AG04450 (cell line): ENCODE measurements around the gene NFIA. TPM values are rescaled to one million over a fixed set of nuclear protein-coding genes. Genes with fewer than 3 reads are reported as not detected.

ENCODE experiments used
- CTCF ChIA-PET: fragments of 300-600, 350-600 bp; formaldehyde crosslinking; extraction: SDS; loops from one replicate; lab custom pipeline; 2022; ENCODE audit warnings: antibody characterized with exemption, inconsistent platforms; lab: Charles Lee
- POLR2A ChIA-PET: fragments of 350-600 bp; formaldehyde crosslinking; extraction: SDS; loops from one replicate; lab custom pipeline; 2021; ENCODE audit warnings: antibody characterized with exemption, inconsistent platforms; lab: Yijun Ruan, JAX
- DNase-seq: peaks from one replicate; pipeline ENCODE4 v3.0.0-alpha.2; 2011; ENCODE audit warnings: low read depth, low spot score
- H3K27ac ChIP-seq: one replicate; pipeline ENCODE4 v1.5.1; 2012; ENCODE audit warnings: low read depth, low read length, control low read depth
- H3K27me3 ChIP-seq: one replicate; pipeline ENCODE4 v1.6.0; 2012; ENCODE audit warnings: low read length; ENCODE audit not compliant: control insufficient read depth, insufficient read depth
- H3K4me3 ChIP-seq: 2 replicates; pipeline ENCODE4 v1.5.1; 2011; ENCODE audit warnings: mild to moderate bottlenecking, low read depth, low read length, control low read depth
- H3K9me3 ChIP-seq: 2 replicates; pipeline ENCODE4 v1.5.1; 2012; ENCODE audit warnings: low read length; ENCODE audit not compliant: control insufficient read depth, insufficient read depth
- CTCF ChIP-seq: IDR thresholded peaks from 2 replicates; pipeline ENCODE4 v1.5.1; 2011; ENCODE audit warnings: low read depth, low read length, control low read depth, inconsistent platforms
- polyA plus RNA-seq: library from polyadenylated mRNA; depleted of rRNA; stranded (reverse); fragments of >200 nt; gene quantifications from 2 replicates; pipeline ENCODE4 v1.2.3, GENCODE V29; 2011

Gene NFIA
- polyA plus RNA-seq, 1 experiment: 3.9 TPM

GRCh38 chr1:61101536-61101935 is 19.2 kb downstream of the NFIA start:
- CTCF ChIA-PET: interaction anchor here (0.5 to 1.3 kb wide), 3 partner anchors 9 to 122 kb away, joined by 3 to 8 read pairs (median 3); no protein-coding TSS in a partner anchor
- DNase-seq: no peak
- no peak for TF ChIP-seq CTCF
- no peak overlapping the region for H3K27ac ChIP-seq
- H3K9me3 ChIP-seq: no peaks in the 10 kb centered on the region
- no peaks in the 10 kb centered on the region for H3K27me3 ChIP-seq
- POLR2A ChIA-PET: no interaction called here
- H3K4me3 ChIP-seq: no peak overlapping the region

- TF ChIP-seq CTCF: no peak
- CTCF ChIA-PET: interaction anchor here (0.5 to 1.3 kb wide), 2 partner anchors 10 to 20 kb away, joined by 3 to 8 read pairs; no protein-coding TSS in a partner anchor
- H3K27ac ChIP-seq: no peak overlapping the region
- no peak for DNase-seq
- no peaks in the 10 kb centered on the region for H3K9me3 ChIP-seq
- no peaks in the 10 kb centered on the region for H3K27me3 ChIP-seq
- POLR2A ChIA-PET: no interaction called here
- H3K4me3 ChIP-seq: no peak overlapping the region
Observed at GRCh38 chr1:61102041-61102440, 19.7 kb downstream of the NFIA start.

GRCh38 chr1:61102621-61103020 is 20.3 kb downstream of the NFIA start:
- H3K9me3 ChIP-seq: no peaks in the 10 kb centered on the region
- no peak overlapping the region for H3K27ac ChIP-seq
- no peak for DNase-seq
- CTCF ChIA-PET: no interaction called here
- TF ChIP-seq CTCF: no peak
- no peaks in the 10 kb centered on the region for H3K27me3 ChIP-seq
- H3K4me3 ChIP-seq: no peak overlapping the region
- POLR2A ChIA-PET: no interaction called here

- POLR2A ChIA-PET: no interaction called here
- no peak for TF ChIP-seq CTCF
- Histone ChIP-seq H3K27me3 (no peaks in the 10 kb centered on the region), H3K4me3 (no peak overlapping the region), H3K9me3 (no peaks in the 10 kb centered on the region), H3K27ac (no peak overlapping the region)
- CTCF ChIA-PET: no interaction called here
- DNase-seq: no peak
Observed at GRCh38 chr1:61104220-61104671, 21.9 kb downstream of the NFIA start.

GRCh38 chr1:61107638-61108037 is 25.3 kb downstream of the NFIA start:
- no peak for DNase-seq
- ChIA-PET POLR2A (no interaction called here), CTCF (no interaction called here)
- TF ChIP-seq CTCF: no peak
- no peaks in the 10 kb centered on the region for H3K9me3 ChIP-seq
- no peak overlapping the region for H3K27ac ChIP-seq
- H3K4me3 ChIP-seq: no peak overlapping the region
- no peaks in the 10 kb centered on the region for H3K27me3 ChIP-seq
